ENCODE data around the gene CNTN4. TPM values are rescaled to one million over a fixed set of nuclear protein-coding genes. Genes with fewer than 3 reads are reported as not detected.

Gene CNTN4
- total RNA-seq, 1 experiment from 2014 or later: 1.6 TPM

DNA sequence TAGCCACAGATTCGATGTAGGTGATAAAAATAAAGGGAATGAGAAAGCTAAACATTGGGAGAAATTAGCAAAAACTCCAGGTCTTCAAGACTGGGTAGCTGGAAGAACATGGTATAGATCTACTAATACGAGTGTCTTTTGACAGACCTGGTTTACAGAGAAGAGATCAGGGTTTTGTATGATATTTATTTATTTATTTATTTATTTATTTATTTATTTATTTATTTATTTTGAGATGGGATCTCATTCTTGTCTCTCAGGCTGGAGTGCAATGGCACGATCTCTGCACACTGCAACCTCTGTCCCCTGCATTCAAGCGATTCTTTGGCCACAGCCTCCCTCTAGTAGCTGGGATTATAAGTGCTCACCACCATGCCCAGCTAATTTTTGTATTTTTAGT lies 448.4 kb downstream of the CNTN4 start:
- Histone ChIP-seq H2BK20ac (ENCODE audit: low read depth, low read length, poor library complexity, severe bottlenecking) (no peak overlapping the region), H3K9me3 (ENCODE audit: control insufficient read depth, low read depth, low read length) (no peaks in the 10 kb centered on the region), H2AFZ (ENCODE audit: low read length) (no peak overlapping the region), H3K79me2 (ENCODE audit: insufficient read depth, low read length) (no peaks in the 10 kb centered on the region), H2BK12ac (ENCODE audit: insufficient read length, low read depth, low read length) (no peak overlapping the region), H3K4me2 (ENCODE audit: insufficient read depth, insufficient read length, low read length) (no peak overlapping the region), H3K23me2 (ENCODE audit: insufficient read length, low read depth, low read length, poor library complexity, severe bottlenecking) (no peaks in the 10 kb centered on the region), H3K9ac (ENCODE audit: extremely low read depth, insufficient read length, low read length) (no peak overlapping the region), H4K5ac (ENCODE audit: insufficient read length, low read depth, low read length) (no peak overlapping the region), H2BK15ac (ENCODE audit: low read depth, low read length) (no peak overlapping the region), H3K18ac (ENCODE audit: insufficient read length, low read depth, low read length) (no peak overlapping the region), H2BK120ac (ENCODE audit: low read depth, low read length, poor library complexity, severe bottlenecking) (no peak overlapping the region), H3K79me1 (ENCODE audit: insufficient read depth, low read depth, low read length, poor library complexity, severe bottlenecking) (no peaks in the 10 kb centered on the region), H4K8ac (replicated peaks; ENCODE audit: insufficient read length, low read depth, low read length) (no peak overlapping the region), H3K14ac (ENCODE audit: insufficient read depth, low read length) (no peak overlapping the region), H3K27me3 (ENCODE audit: insufficient read depth, low read length) (no peaks in the 10 kb centered on the region), H3K23ac (ENCODE audit: insufficient read length, low read depth, low read length) (no peak overlapping the region), H3K27ac (ENCODE audit: insufficient read length, low read depth, low read length) (no peak overlapping the region), H4K91ac (ENCODE audit: insufficient read length, low read depth, low read length) (no peak overlapping the region), H3K4ac (ENCODE audit: low read depth, low read length) (no peak overlapping the region), H3K56ac (ENCODE audit: insufficient read length, low read depth, low read length) (no peak overlapping the region), H4K20me1 (ENCODE audit: control insufficient read depth, insufficient read depth, insufficient read length) (no peaks in the 10 kb centered on the region), H3K4me1 (ENCODE audit: insufficient read depth, low read length) (no peaks in the 10 kb centered on the region), H3T11ph (ENCODE audit: low read length) (no peak overlapping the region), H2BK5ac (ENCODE audit: insufficient read length, low read length) (no peak overlapping the region), H2AK5ac (ENCODE audit: insufficient read length, low read length) (no peak overlapping the region)
- Mint-ChIP-seq H3K36me3 (ENCODE audit: insufficient read depth in 1 of 3, low read depth in 3 of 3) (peaks cover 0 to 1% (median 0%) of the 10 kb centered on the region in 3 experiments; a peak in 1 of 7 replicates), H3K9me3 (peaks cover 3 to 9% of the 10 kb centered on the region in 2 experiments; a peak in 3 of 5 replicates), H3K27me3 (ENCODE audit: low read depth) (no peaks in the 10 kb centered on the region), H3K4me3 (no peak overlapping the region), H3K27ac (no peak overlapping the region; a peak in 1 of 7 replicates), H3K4me1 (no peaks in the 10 kb centered on the region)
- DNase-seq: no peak
- no CpG with 5 or more reads among the region's 4 CpGs for WGBS (ENCODE audit: extremely low coverage, insufficient read length, low lambda C conversion rate)
- TF ChIP-seq, protein P1, sequence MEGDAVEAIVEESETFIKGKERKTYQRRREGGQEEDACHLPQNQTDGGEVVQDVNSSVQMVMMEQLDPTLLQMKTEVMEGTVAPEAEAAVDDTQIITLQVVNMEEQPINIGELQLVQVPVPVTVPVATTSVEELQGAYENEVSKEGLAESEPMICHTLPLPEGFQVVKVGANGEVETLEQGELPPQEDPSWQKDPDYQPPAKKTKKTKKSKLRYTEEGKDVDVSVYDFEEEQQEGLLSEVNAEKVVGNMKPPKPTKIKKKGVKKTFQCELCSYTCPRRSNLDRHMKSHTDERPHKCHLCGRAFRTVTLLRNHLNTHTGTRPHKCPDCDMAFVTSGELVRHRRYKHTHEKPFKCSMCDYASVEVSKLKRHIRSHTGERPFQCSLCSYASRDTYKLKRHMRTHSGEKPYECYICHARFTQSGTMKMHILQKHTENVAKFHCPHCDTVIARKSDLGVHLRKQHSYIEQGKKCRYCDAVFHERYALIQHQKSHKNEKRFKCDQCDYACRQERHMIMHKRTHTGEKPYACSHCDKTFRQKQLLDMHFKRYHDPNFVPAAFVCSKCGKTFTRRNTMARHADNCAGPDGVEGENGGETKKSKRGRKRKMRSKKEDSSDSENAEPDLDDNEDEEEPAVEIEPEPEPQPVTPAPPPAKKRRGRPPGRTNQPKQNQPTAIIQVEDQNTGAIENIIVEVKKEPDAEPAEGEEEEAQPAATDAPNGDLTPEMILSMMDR (conservative IDR thresholded peaks at IDR 0.05): no peak

All from H9 (cell line).